A673 (cell line): ENCODE data around the gene CCDC141. TPM values are rescaled to one million over a fixed set of nuclear protein-coding genes. Genes with fewer than 3 reads are reported as not detected.

ENCODE experiments used
- BruUV-seq: library from RNA; stranded (reverse); fragments of 400-500 nt; replicated peaks from 2 replicates; lab custom pipeline; 2021; lab: Mats Ljungman, UMichigan
- CTCF ChIA-PET: fragments of 300-600 bp; sonication (Branson Sonifier 250); formaldehyde crosslinking; loops from one replicate; lab custom pipeline; 2022; ENCODE audit warnings: antibody characterized with exemption; lab: Charles Lee
- POLR2A ChIA-PET: fragments of 300-600 bp; sonication (Branson Sonifier 250); formaldehyde crosslinking; loops from one replicate; lab custom pipeline; 2022; ENCODE audit warnings: antibody characterized with exemption; ENCODE audit not compliant: low non-redundant PET; lab: Charles Lee
- DNase-seq: peaks from one replicate; pipeline ENCODE4 v3.0.0-alpha.2; 2015; ENCODE audit warnings: low spot score
- H3K27ac ChIP-seq: fragments of 200-600 bp; sonication (generic); 2 replicates; pipeline ENCODE4 v1.5.1; 2016; ENCODE audit warnings: mixed run types, low read depth, mild to moderate bottlenecking, mixed read lengths, antibody characterized with exemption, low read length; ENCODE audit not compliant: poor library complexity, severe bottlenecking
- H3K27me3 ChIP-seq: fragments of 200-600 bp; sonication (generic); replicated peaks from 2 replicates; pipeline ENCODE4 v1.6.1; 2017; ENCODE audit warnings: mixed run types, low read depth, mild to moderate bottlenecking, mixed read lengths, antibody characterized with exemption, low read length; ENCODE audit not compliant: insufficient read depth, poor library complexity
- H3K36me3 ChIP-seq: fragments of 200-600 bp; sonication (generic); 2 replicates; pipeline ENCODE4 v1.6.1; 2016; ENCODE audit warnings: mixed run types, mild to moderate bottlenecking, mixed read lengths, antibody characterized with exemption, low read length; ENCODE audit not compliant: insufficient read depth, poor library complexity, severe bottlenecking
- H3K4me1 ChIP-seq: fragments of 200-600 bp; sonication (generic); 2 replicates; pipeline ENCODE4 v1.6.1; 2017; ENCODE audit warnings: mixed run types, mild to moderate bottlenecking, mixed read lengths, antibody characterized with exemption, low read length; ENCODE audit not compliant: insufficient read depth, poor library complexity, severe bottlenecking
- H3K4me3 ChIP-seq: fragments of 200-600 bp; sonication (generic); 2 replicates; pipeline ENCODE4 v1.5.1; 2016; ENCODE audit warnings: low read depth, mixed run types, mild to moderate bottlenecking, mixed read lengths, low read length; ENCODE audit not compliant: poor library complexity, severe bottlenecking
- H3K9me3 ChIP-seq: fragments of 200-600 bp; sonication (generic); 2 replicates; pipeline ENCODE4 v1.6.1; 2016; ENCODE audit warnings: mixed run types, low read depth, mild to moderate bottlenecking, mixed read lengths, antibody characterized with exemption, low read length; ENCODE audit not compliant: poor library complexity, severe bottlenecking
- EZH2 ChIP-seq: fragments of 200-600 bp; sonication (generic); IDR thresholded peaks from 2 replicates; pipeline ENCODE4 v1.6.1; 2017; ENCODE audit warnings: borderline replicate concordance, low read depth, mild to moderate bottlenecking, mixed read lengths, antibody characterized with exemption, low read length; ENCODE audit not compliant: poor library complexity, severe bottlenecking
- intact Hi-C: fragments of 100-400 bp; cut with micrococcal nuclease; formaldehyde crosslinking; loops from one replicate; pipeline ENCODE4 v1.10.0; 2022; ENCODE audit not compliant: unreplicated experiment
- total RNA-seq: library from RNA; stranded (reverse); gene quantifications from 2 replicates; pipeline ENCODE4 v1.2.3, GENCODE V29; 2021
- TF ChIP-seq, protein P1 (sequence below): fragments of 300-800, 200-600 bp; sonication (generic); conservative IDR thresholded peaks from 2 replicates; pipeline ENCODE4 v1.5.1; 2017; ENCODE audit warnings: low read depth, mild to moderate bottlenecking, antibody characterized with exemption, low read length, moderate library complexity, mixed read lengths

CCDC141 gene
- total RNA-seq, 1 experiment from 2014 or later, result not detected

DNA sequence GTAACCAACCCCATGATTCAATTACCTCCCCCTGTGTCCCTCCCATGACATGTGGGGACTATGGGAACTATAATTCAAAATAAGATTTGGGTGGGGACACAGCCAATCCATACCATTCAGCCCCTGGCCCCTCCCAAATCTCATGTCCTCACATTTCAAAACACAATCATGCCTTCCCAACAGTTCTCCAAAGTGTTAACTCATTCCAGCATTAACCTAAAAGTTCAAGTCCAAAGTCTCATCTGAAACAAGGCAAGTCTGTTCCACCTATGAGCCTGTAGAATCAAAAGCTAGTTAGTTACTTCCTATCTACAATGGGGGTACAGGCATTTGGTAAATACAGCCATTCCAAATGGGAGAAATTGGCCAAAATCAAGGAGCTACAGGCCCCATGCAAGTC, 32.0 kb upstream of the CCDC141 start:
- Histone ChIP-seq H3K4me1 (no peaks in the 10 kb centered on the region), H3K27me3 (no peaks in the 10 kb centered on the region), H3K9me3 (no peaks in the 10 kb centered on the region), H3K4me3 (no peak overlapping the region), H3K27ac (no peak overlapping the region), H3K36me3 (no peaks in the 10 kb centered on the region)
- ChIA-PET POLR2A (no interaction called here), CTCF (no interaction called here)
- no peak for DNase-seq
- no peak for TF ChIP-seq EZH2
- TF ChIP-seq, protein P1, sequence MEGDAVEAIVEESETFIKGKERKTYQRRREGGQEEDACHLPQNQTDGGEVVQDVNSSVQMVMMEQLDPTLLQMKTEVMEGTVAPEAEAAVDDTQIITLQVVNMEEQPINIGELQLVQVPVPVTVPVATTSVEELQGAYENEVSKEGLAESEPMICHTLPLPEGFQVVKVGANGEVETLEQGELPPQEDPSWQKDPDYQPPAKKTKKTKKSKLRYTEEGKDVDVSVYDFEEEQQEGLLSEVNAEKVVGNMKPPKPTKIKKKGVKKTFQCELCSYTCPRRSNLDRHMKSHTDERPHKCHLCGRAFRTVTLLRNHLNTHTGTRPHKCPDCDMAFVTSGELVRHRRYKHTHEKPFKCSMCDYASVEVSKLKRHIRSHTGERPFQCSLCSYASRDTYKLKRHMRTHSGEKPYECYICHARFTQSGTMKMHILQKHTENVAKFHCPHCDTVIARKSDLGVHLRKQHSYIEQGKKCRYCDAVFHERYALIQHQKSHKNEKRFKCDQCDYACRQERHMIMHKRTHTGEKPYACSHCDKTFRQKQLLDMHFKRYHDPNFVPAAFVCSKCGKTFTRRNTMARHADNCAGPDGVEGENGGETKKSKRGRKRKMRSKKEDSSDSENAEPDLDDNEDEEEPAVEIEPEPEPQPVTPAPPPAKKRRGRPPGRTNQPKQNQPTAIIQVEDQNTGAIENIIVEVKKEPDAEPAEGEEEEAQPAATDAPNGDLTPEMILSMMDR, result no peak
- intact Hi-C loops, result no loop called here
- BruUV-seq, result no TSS peak

DNA sequence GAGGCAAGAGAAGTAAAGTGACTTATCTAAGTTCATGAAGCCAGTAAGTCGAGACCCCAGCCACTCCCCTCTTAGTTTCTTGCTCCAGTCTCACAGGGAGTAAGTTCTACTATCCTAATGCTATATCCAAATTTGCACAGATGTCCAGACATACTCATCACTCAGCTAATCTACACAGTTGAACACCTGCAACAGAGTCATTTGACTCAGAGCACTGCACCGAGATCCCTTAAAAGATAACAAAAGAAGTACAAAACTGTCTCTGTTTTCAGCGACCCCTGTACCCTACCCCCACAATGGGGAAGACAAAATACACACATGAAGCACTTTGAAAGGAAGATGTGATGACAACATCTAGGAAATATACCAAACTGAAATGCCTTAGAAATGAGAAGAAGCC, 22.6 kb upstream of the CCDC141 start:
- no peak for DNase-seq
- Histone ChIP-seq H3K4me1 (no peaks in the 10 kb centered on the region), H3K36me3 (no peaks in the 10 kb centered on the region), H3K27me3 (no peaks in the 10 kb centered on the region), H3K9me3 (no peaks in the 10 kb centered on the region), H3K27ac (no peak overlapping the region), H3K4me3 (no peak overlapping the region)
- ChIA-PET POLR2A (no interaction called here), CTCF (no interaction called here)
- intact Hi-C loops, result no loop called here
- TF ChIP-seq, protein P1, result no peak
- TF ChIP-seq EZH2, result no peak
- BruUV-seq, result no TSS peak

GRCh38 chr2:179071810-179072355, 21.9 kb upstream of the CCDC141 start:
- Histone ChIP-seq H3K9me3 (no peaks in the 10 kb centered on the region), H3K4me1 (no peaks in the 10 kb centered on the region), H3K27me3 (no peaks in the 10 kb centered on the region), H3K36me3 (no peaks in the 10 kb centered on the region), H3K27ac (no peak overlapping the region), H3K4me3 (no peak overlapping the region)
- TF ChIP-seq EZH2, result no peak
- TF ChIP-seq, protein P1, result no peak
- BruUV-seq, result no TSS peak
- ChIA-PET POLR2A (no interaction called here), CTCF (no interaction called here)
- intact Hi-C loops, result no loop called here
- DNase-seq, result no peak
